ENCODE data around the gene CA12. TPM values are rescaled to one million over a fixed set of nuclear protein-coding genes. Genes with fewer than 3 reads are reported as not detected.

The CA12 gene
- total and polyA plus RNA-seq, 9 donors, result 0.16 to 10.5 (median 3.5) TPM; not detected in 1

- H3K27ac ChIP-seq, result no peak overlapping the region
- no peaks in the 10 kb centered on the region for H3K36me3 ChIP-seq
- TF ChIP-seq CTCF (IDR thresholded peaks at IDR 0.05), result no peak
- no peak for TF ChIP-seq POLR2A (IDR thresholded peaks at IDR 0.05)
- no peak for TF ChIP-seq EP300 (IDR thresholded peaks at IDR 0.05)
- no peaks in the 10 kb centered on the region for H3K9me3 ChIP-seq
- 79 to 86% (median 83%) methylated on average over 22 of the region's 22 CpGs for whole genome bisulfite sequencing, 3 donors
- intact Hi-C loops (cut with DNase I), result no loop called here
- H3K4me1 ChIP-seq (ENCODE audit: insufficient read depth), result peaks cover 3% of the 10 kb centered on the region
- H3K27me3 ChIP-seq, result no peaks in the 10 kb centered on the region
- no peak overlapping the region for H3K4me3 ChIP-seq
- no peak for DNase-seq
Observed at GRCh38 chr15:63354821-63355650, 26.6 kb downstream of the CA12 start.

DNA sequence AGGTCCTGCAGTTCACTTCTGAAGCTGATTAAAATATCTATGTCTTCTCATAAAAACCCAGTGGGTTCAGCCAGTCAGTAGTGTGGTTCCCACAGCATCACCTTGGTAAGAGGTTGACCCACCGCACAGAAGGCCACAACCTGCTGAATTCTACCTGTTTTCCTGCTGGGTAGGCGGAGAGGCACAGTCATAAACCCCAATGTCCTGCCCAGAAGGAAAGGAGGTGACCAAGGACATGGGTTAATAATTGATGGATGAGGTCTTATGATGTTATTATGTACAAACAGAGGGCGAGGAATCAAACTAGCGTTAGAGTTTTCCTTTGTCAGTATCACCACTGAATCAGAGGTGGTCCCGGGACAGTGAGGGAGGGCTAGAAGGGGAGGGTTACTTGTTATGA is 27.8 kb downstream of the CA12 start:
- Histone ChIP-seq H3K9me3 (no peaks in the 10 kb centered on the region), H3K36me3 (no peaks in the 10 kb centered on the region), H3K27ac (no peak overlapping the region), H3K4me1 (ENCODE audit: insufficient read depth) (peaks cover 8% of the 10 kb centered on the region), H3K27me3 (no peaks in the 10 kb centered on the region), H3K4me3 (no peak overlapping the region)
- intact Hi-C loops (cut with DNase I), result no loop called here
- WGBS, 3 donors, result 92 to 96% (median 94%) methylated on average over 5 of the region's 5 CpGs
- no peak for DNase-seq
- TF ChIP-seq EP300 (IDR thresholded peaks at IDR 0.05), result no peak
- no peak for TF ChIP-seq CTCF (IDR thresholded peaks at IDR 0.05)
- no peak for TF ChIP-seq POLR2A (IDR thresholded peaks at IDR 0.05)

GRCh38 chr15:63353261-63353660 is 28.4 kb downstream of the CA12 start:
- peaks cover 9% of the 10 kb centered on the region for H3K4me1 ChIP-seq (ENCODE audit: insufficient read depth)

DNA sequence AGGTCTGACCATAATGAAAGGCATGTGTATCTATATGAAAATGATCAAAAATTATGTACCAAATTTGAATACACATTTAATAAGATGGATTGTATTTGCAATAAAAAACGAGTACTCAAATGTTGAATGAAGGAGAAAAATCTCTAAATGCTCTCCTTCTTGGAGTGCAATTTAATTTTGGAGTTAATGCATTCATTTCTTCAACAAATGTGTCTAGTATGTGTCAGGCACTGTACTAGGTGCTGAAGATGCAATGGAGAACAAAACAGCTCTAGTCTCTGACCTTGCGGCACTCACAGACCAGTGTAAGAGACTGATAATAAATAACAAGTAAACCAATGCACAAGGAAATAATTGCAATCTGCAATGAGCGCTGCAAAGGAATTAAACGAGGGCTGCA is 28.8 kb downstream of the CA12 start:
- Histone ChIP-seq H3K27ac (no peak overlapping the region), H3K4me3 (no peak overlapping the region), H3K9me3 (no peaks in the 10 kb centered on the region), H3K27me3 (no peaks in the 10 kb centered on the region), H3K36me3 (no peaks in the 10 kb centered on the region), H3K4me1 (ENCODE audit: insufficient read depth) (peaks cover 14% of the 10 kb centered on the region)
- TF ChIP-seq CTCF (IDR thresholded peaks at IDR 0.05) (no peak), POLR2A (IDR thresholded peaks at IDR 0.05) (no peak), EP300 (IDR thresholded peaks at IDR 0.05) (no peak)
- intact Hi-C loops (cut with DNase I), result no loop called here
- DNase-seq, result no peak
- 90 to 96% (median 92%) methylated on average over 4 of the region's 4 CpGs for WGBS, 3 donors

More at GRCh38 chr15:63353261-63353660, 28.4 kb downstream of the CA12 start:
- intact Hi-C loops (cut with DNase I), result no loop called here
- 79 to 84% (median 84%) methylated on average over 8 of the region's 8 CpGs for WGBS, 3 donors
- Histone ChIP-seq H3K27ac (no peak overlapping the region), H3K9me3 (no peaks in the 10 kb centered on the region), H3K4me3 (no peak overlapping the region), H3K36me3 (no peaks in the 10 kb centered on the region), H3K27me3 (no peaks in the 10 kb centered on the region)
- no peak for TF ChIP-seq EP300 (IDR thresholded peaks at IDR 0.05)
- TF ChIP-seq CTCF (IDR thresholded peaks at IDR 0.05), result no peak
- no peak for TF ChIP-seq POLR2A (IDR thresholded peaks at IDR 0.05)
- no peak for DNase-seq

All from ovary (tissue), 9 donors.